NT2/D1 (cell line): ENCODE data around the gene GLCE.

Experiments
- SUZ12 ChIP-seq: IDR thresholded peaks from 2 replicates; pipeline ENCODE4 v1.6.1; 2011; ENCODE audit not compliant: insufficient read length, insufficient read depth; ENCODE audit errors: extremely low read depth
- ZNF274 ChIP-seq: IDR thresholded peaks from 2 replicates; pipeline ENCODE4 v1.6.1; 2011; ENCODE audit warnings: mild to moderate bottlenecking, low read depth, low read length

DNA sequence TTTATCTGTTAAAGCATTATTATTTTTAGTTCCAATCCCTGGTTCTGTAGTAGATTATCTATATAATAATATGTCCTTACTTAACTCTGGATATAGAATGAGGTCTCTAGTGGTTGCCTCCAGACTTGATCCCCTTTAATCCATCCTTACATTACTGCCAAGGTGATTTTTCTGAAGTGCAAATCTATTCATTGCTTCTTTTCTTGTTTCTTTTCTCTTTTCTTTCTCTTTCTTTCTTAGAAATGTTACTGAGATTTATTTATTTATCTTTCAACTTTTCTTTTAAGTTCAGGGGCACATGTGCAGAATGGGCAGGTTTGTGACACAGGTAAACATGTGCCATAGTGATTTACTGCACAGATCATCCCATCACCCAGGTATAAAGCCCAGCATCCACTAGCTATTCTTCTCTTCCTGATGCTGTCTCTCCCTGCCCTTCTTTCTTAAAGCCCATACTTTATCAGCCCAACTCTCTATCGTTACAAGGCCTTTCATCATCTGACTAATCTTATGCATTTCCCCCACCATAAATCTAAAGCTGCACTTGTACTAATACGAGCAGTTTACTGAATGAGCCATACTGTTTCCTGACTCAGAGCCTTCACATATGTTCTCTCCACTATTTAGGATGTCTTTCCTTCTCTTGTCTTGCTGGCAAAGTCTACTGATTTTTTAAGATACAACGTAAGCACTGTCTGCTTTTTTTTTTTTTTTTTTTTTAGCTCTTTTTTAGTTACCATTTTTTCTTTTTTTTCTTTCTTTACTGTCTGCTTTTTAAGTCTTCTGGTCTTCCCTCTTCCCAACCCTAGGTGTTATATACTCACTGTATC lies 4.6 kb downstream of the GLCE start:
- TF ChIP-seq SUZ12 (no peak), ZNF274 (no peak)
